ENCODE results near the gene LHFPL5. TPM values are rescaled to one million over a fixed set of nuclear protein-coding genes. Genes with fewer than 3 reads are reported as not detected.

LHFPL5 gene
- total and polyA plus RNA-seq, 7 donors: 0.10 to 0.34 TPM; not detected in 5

DNA sequence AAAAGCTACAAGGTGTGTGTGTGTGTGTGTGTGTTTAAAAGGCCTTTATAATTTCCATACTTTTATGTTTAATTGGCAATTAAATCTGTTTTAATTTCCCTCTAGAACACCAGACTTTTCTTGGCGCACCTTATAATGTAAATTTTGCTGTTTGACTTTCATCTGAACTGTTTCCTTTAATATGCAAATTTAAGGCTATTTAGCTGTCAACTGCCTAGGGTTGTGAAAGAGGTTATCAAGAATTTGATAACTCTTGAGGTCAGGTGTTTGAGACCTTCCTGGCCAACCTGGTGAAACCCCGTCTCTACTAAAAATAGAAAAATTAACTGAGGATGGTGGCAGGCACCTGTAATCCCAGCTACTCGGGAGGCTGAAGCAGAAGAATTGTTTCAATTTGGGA lies 4.0 kb upstream of the LHFPL5 start:
- no peak for ATAC-seq

DNA sequence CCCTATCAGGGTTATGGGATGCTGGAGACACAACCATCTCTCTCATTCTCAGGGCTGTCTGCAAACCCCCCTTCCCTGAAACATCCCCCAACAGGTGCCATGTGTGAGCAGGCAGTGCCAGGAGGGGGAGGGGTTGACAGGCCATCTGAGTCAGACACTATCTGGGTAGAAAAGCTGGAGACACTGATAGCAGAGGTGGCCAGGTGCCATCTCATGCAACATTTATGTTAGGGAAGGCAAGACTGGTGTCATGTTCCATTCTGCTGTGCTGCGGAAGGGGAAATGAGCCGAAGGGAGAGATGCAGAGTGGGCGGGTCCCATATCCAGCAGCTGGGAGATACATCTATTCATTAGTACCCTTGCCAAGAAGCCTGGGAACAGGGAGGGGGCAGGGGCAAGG lies 3.5 kb downstream of the LHFPL5 start:
- intact Hi-C loops (cut with DNase I): no loop called here
- Histone ChIP-seq H3K36me3 (ENCODE audit: insufficient read depth in 1 of 2, low read depth in 1 of 2) (no peaks in the 10 kb centered on the region), H3K27me3 (ENCODE audit: insufficient read depth in 3 of 3, low read length in 2 of 3) (peaks cover 0 to 48% (median 8%) of the 10 kb centered on the region in 3 donors), H3K4me3 (no peak overlapping the region), H3K4me1 (no peaks in the 10 kb centered on the region), H3K27ac (no peak overlapping the region), H3K9me3 (no peaks in the 10 kb centered on the region)
- WGBS, 3 donors: 12 to 25% (median 22%) methylated on average over 3 of the region's 3 CpGs
- DNase-seq: no peak
- TF ChIP-seq, protein P1, sequence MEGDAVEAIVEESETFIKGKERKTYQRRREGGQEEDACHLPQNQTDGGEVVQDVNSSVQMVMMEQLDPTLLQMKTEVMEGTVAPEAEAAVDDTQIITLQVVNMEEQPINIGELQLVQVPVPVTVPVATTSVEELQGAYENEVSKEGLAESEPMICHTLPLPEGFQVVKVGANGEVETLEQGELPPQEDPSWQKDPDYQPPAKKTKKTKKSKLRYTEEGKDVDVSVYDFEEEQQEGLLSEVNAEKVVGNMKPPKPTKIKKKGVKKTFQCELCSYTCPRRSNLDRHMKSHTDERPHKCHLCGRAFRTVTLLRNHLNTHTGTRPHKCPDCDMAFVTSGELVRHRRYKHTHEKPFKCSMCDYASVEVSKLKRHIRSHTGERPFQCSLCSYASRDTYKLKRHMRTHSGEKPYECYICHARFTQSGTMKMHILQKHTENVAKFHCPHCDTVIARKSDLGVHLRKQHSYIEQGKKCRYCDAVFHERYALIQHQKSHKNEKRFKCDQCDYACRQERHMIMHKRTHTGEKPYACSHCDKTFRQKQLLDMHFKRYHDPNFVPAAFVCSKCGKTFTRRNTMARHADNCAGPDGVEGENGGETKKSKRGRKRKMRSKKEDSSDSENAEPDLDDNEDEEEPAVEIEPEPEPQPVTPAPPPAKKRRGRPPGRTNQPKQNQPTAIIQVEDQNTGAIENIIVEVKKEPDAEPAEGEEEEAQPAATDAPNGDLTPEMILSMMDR (IDR thresholded peaks at IDR 0.05): no peak
- ATAC-seq: no peak

More for the DNA sequence above, 4.0 kb upstream of the LHFPL5 start:
- no peaks in the 10 kb centered on the region for H3K9me3 ChIP-seq
- H3K27me3 ChIP-seq (ENCODE audit: insufficient read depth in 3 of 3, low read length in 2 of 3): peaks cover 0 to 26% (median 10%) of the 10 kb centered on the region in 3 donors
- intact Hi-C loops (cut with DNase I): no loop called here
- no peaks in the 10 kb centered on the region for H3K4me1 ChIP-seq
- no peak for DNase-seq
- TF ChIP-seq, protein P1 (IDR thresholded peaks at IDR 0.05): no peak
- H3K27ac ChIP-seq: no peak overlapping the region
- no peak overlapping the region for H3K4me3 ChIP-seq
- WGBS, 3 donors: 65 to 72% (median 67%) methylated on average over 3 of the region's 3 CpGs
- no peaks in the 10 kb centered on the region for H3K36me3 ChIP-seq (ENCODE audit: insufficient read depth in 1 of 2, low read depth in 1 of 2)

DNA sequence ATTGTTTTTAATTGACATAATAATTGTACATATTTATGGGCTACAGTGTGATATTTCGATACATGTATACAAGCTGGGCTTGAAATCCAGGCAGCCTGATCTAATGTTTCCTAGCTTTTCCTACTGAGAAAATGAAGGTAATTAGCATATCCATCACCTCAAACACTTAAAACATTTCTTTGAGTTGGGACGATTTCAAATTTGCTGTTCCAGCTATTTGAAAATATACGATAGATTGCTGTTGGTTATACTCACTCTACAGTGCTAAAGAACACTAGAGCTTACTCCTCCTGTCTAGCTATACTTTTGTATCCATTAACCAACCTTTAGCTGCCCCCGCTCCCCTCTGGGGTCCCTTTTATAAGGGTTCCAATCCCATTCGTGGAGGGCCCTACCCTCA lies 4.7 kb downstream of the LHFPL5 start:
- no peak overlapping the region for H3K4me3 ChIP-seq
- 73 to 80% (median 75%) methylated on average over 5 of the region's 5 CpGs for WGBS, 3 donors
- H3K4me1 ChIP-seq: no peaks in the 10 kb centered on the region
- intact Hi-C loops (cut with DNase I): no loop called here
- TF ChIP-seq, protein P1 (IDR thresholded peaks at IDR 0.05): no peak
- H3K27ac ChIP-seq: no peak overlapping the region
- DNase-seq (no peak), ATAC-seq (no peak)
- peaks cover 0 to 39% (median 8%) of the 10 kb centered on the region in 3 donors for H3K27me3 ChIP-seq (ENCODE audit: insufficient read depth in 3 of 3, low read length in 2 of 3)
- no peaks in the 10 kb centered on the region for H3K36me3 ChIP-seq (ENCODE audit: insufficient read depth in 1 of 2, low read depth in 1 of 2)
- no peaks in the 10 kb centered on the region for H3K9me3 ChIP-seq

DNA sequence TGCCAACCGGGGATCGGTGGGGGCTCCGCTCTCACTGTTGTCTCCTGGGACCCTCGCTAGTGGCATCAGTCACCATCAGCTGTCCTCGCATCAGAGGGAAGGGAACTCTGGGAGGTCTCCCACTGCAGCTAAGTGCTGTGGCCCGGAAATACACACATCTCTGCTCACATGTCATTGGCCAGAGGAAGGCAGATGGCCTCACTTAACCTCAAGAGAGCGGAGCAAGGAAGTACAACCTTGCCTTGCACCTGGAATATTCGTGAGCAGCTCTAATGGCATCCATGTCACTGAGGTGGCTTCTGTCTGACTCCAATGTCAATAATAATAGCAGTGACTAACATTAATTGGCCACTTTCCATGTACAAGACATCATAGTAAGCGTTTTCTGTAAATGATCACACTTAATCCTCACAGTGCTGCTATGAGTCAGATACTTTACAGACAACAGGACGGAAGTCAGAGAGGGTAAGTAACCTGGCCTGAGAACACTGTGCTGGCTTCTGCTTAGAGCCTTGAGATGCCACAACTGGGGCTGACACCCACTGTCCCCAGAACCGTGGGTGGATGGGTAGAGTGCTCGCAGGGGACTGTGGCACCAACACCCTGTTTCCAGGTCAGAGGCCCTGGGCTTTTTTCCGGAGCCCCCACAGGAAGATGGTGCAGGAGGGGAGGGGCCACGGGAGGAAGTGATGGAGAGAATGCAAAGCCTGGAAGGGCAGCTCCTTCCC lies 6.0 kb downstream of the LHFPL5 start:
- no peak for DNase-seq
- Histone ChIP-seq H3K9me3 (no peaks in the 10 kb centered on the region), H3K27me3 (ENCODE audit: insufficient read depth in 3 of 3, low read length in 2 of 3) (peaks cover 0 to 25% (median 0%) of the 10 kb centered on the region in 3 donors), H3K4me3 (no peak overlapping the region), H3K4me1 (no peaks in the 10 kb centered on the region), H3K36me3 (ENCODE audit: insufficient read depth in 1 of 2, low read depth in 1 of 2) (no peaks in the 10 kb centered on the region), H3K27ac (no peak overlapping the region)
- TF ChIP-seq, protein P1 (IDR thresholded peaks at IDR 0.05): no peak
- 38 to 60% (median 56%) methylated on average over 14 of the region's 14 CpGs for WGBS, 3 donors
- intact Hi-C loops (cut with DNase I): no loop called here
- peak; percentile 88 to 95 (median 92) for ATAC-seq

DNA sequence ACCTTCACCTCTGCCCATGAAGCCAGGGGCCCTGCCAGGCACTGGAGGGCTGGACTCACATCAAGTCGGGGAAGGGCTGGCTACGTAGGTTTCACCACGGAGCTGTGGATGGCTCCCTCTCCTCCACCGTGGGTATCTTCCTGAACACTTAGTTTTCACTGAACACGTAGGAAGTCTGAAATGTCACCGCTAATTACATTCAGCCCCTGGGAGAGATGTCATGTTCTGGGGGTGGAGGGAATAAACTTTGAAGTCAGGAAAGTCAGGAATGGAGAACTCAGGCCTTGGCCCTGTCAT lies 6.5 kb downstream of the LHFPL5 start:
- Histone ChIP-seq H3K4me3 (no peak overlapping the region), H3K27me3 (ENCODE audit: insufficient read depth in 3 of 3, low read length in 2 of 3) (peaks cover 0 to 20% (median 0%) of the 10 kb centered on the region in 3 donors), H3K36me3 (ENCODE audit: insufficient read depth in 1 of 2, low read depth in 1 of 2) (no peaks in the 10 kb centered on the region), H3K27ac (no peak overlapping the region), H3K4me1 (no peaks in the 10 kb centered on the region), H3K9me3 (no peaks in the 10 kb centered on the region)
- 55 to 62% (median 61%) methylated on average over 6 of the region's 6 CpGs for WGBS, 3 donors
- intact Hi-C loops (cut with DNase I): no loop called here
- DNase-seq (no peak), ATAC-seq (peak in 1 of 4 donors; percentile 6)
- TF ChIP-seq, protein P1 (IDR thresholded peaks at IDR 0.05): no peak

Measured in psoas muscle (tissue), 8 donors.